Liver (tissue), 9 donors: ENCODE data around the gene NRG2. TPM values are rescaled to one million over a fixed set of nuclear protein-coding genes. Genes with fewer than 3 reads are reported as not detected.

Source experiments
- DNase-seq: peaks from one replicate; pipeline ENCODE4 v3.0.0-alpha.2; 2017; ENCODE audit warnings: low spot score
- H3K27ac ChIP-seq, 2 donors: one replicate each; pipeline ENCODE4 v1.7.0; 2013; ENCODE audit warnings: inconsistent platforms in 2 of 2, low read length in 2 of 2, control low read depth in 1 of 2, low read depth in 1 of 2, mild to moderate bottlenecking in 1 of 2
- H3K27me3 ChIP-seq, 4 donors: one replicate each; pipeline versions ENCODE4 v1.6.1 to v1.7.0; 2013; ENCODE audit warnings: low read length in 3 of 4, inconsistent platforms in 1 of 4, mild to moderate bottlenecking in 1 of 4, moderate library complexity in 1 of 4; ENCODE audit not compliant: control insufficient read depth in 4 of 4, insufficient read depth in 4 of 4
- H3K36me3 ChIP-seq, 4 donors: one replicate each; pipeline versions ENCODE4 v1.6.1 to v1.7.0; 2013; ENCODE audit warnings: low read length in 3 of 4, mild to moderate bottlenecking in 3 of 4, low read depth in 1 of 4, moderate library complexity in 1 of 4; ENCODE audit not compliant: control insufficient read depth in 4 of 4, insufficient read depth in 3 of 4
- H3K4me1 ChIP-seq, 4 donors: one replicate each; pipeline versions ENCODE4 v1.6.1 to v1.7.0; 2013; ENCODE audit warnings: low read length in 3 of 4, mild to moderate bottlenecking in 3 of 4, moderate library complexity in 1 of 4; ENCODE audit not compliant: control insufficient read depth in 4 of 4, insufficient read depth in 4 of 4
- H3K4me3 ChIP-seq, 3 donors: one replicate each; pipeline versions ENCODE4 v1.6.1 to v1.7.0; 2013; ENCODE audit warnings: low read length in 3 of 3, control low read depth in 1 of 3, low read depth in 1 of 3, mild to moderate bottlenecking in 1 of 3
- H3K9ac ChIP-seq, 2 donors: one replicate each; pipeline ENCODE4 v1.7.0; 2013; ENCODE audit warnings: low read length in 2 of 2, mild to moderate bottlenecking in 2 of 2, moderate library complexity in 2 of 2, control low read depth in 1 of 2, low read depth in 1 of 2
- H3K9me3 ChIP-seq, 4 donors: one replicate each; pipeline versions ENCODE4 v1.6.1 to v1.7.0; 2013; ENCODE audit warnings: low read length in 3 of 4; ENCODE audit not compliant: control insufficient read depth in 4 of 4
- ATF3 ChIP-seq: IDR thresholded peaks from 2 replicates; pipeline ENCODE4 v1.6.1; 2016; ENCODE audit warnings: antibody characterized with exemption
- FOXA1 ChIP-seq: IDR thresholded peaks from 2 replicates; pipeline ENCODE4 v1.6.1; 2016; ENCODE audit warnings: antibody characterized with exemption
- FOXA2 ChIP-seq: IDR thresholded peaks from 2 replicates; pipeline ENCODE4 v1.6.1; 2016; ENCODE audit warnings: antibody characterized with exemption
- GABPA ChIP-seq, 2 donors: IDR thresholded peaks in 1 of 2; conservative IDR thresholded peaks in 1 of 2; 2 replicates each; pipeline ENCODE4 v1.6.1; 2016; ENCODE audit warnings: antibody characterized with exemption in 2 of 2, mild to moderate bottlenecking in 1 of 2, moderate library complexity in 1 of 2
- HNF4A ChIP-seq, 2 donors: conservative IDR thresholded peaks; 2 replicates each; pipeline ENCODE4 v1.6.1; 2016; ENCODE audit warnings: antibody characterized with exemption in 2 of 2, mild to moderate bottlenecking in 2 of 2
- HNF4G ChIP-seq: IDR thresholded peaks from 2 replicates; pipeline ENCODE4 v1.6.1; 2016; ENCODE audit warnings: antibody characterized with exemption
- JUND ChIP-seq, 2 donors: IDR thresholded peaks; 2 replicates each; pipeline ENCODE4 v1.6.1; 2016; ENCODE audit warnings: antibody characterized with exemption in 2 of 2
- MAX ChIP-seq: IDR thresholded peaks from 2 replicates; pipeline ENCODE4 v1.6.1; 2016; ENCODE audit warnings: antibody characterized with exemption
- NR2F2 ChIP-seq: IDR thresholded peaks from 2 replicates; pipeline ENCODE4 v1.6.1; 2016; ENCODE audit warnings: antibody characterized with exemption
- REST ChIP-seq: IDR thresholded peaks from 2 replicates; pipeline ENCODE4 v1.6.1; 2016; ENCODE audit warnings: antibody characterized with exemption, mild to moderate bottlenecking
- RXRA ChIP-seq, 2 donors: IDR thresholded peaks; 2 replicates each; pipeline ENCODE4 v1.6.1; 2017 to 2018; ENCODE audit warnings: antibody characterized with exemption in 2 of 2, mild to moderate bottlenecking in 1 of 2
- SP1 ChIP-seq: IDR thresholded peaks from 2 replicates; pipeline ENCODE4 v1.6.1; 2018; ENCODE audit warnings: antibody characterized with exemption, mild to moderate bottlenecking
- TAF1 ChIP-seq: conservative IDR thresholded peaks from 2 replicates; pipeline ENCODE4 v1.6.1; 2016; ENCODE audit warnings: antibody characterized with exemption, mild to moderate bottlenecking
- YY1 ChIP-seq: IDR thresholded peaks from 2 replicates; pipeline ENCODE4 v1.6.1; 2016; ENCODE audit warnings: antibody characterized with exemption, mild to moderate bottlenecking
- ZBTB33 ChIP-seq: IDR thresholded peaks from 2 replicates; pipeline ENCODE4 v1.6.1; 2016; ENCODE audit warnings: antibody characterized with exemption
- WGBS: extraction: QIAGEN DNeasy Blood & Tissue Kit; methylation state at CpG from one replicate; pipeline ENCODE4 v1.1.7; 2013; 5-methylcytosine and 5-hydroxymethylcytosine counted together
- polyA plus RNA-seq, 2 donors: library from polyadenylated mRNA; stranded (reverse) in 1 of 2; unstranded in 1 of 2; fragments of 200-250 nt in 1 of 2; fragments of >200 nt in 1 of 2; fragmentation: Nextera tagmentation in 1 of 2; extraction: Ambion mirVana in 1 of 2; gene quantifications; one replicate each; pipeline versions ENCODE4 v1.2.1 to v1.2.3, GENCODE V29; 2013 to 2015
- total RNA-seq, 2 donors: library from RNA; depleted of rRNA; stranded (reverse); fragments of >200 nt; gene quantifications; one replicate each; pipeline ENCODE4 v1.2.3, GENCODE V29; 2014
- donor health status: healthy.
- donor health status: healthy.
- donor health status: healthy.
- donor health status: healthy.
- donor health status: healthy.

The NRG2 gene
- total and polyA plus RNA-seq, 4 donors = 0.07 to 0.08 TPM; not detected in 2

- Histone ChIP-seq H3K4me3 (no peak overlapping the region), H3K4me1 (no peaks in the 10 kb centered on the region), H3K27me3 (no peaks in the 10 kb centered on the region), H3K36me3 (no peaks in the 10 kb centered on the region), H3K27ac (no peak overlapping the region), H3K9me3 (no peaks in the 10 kb centered on the region), H3K9ac (no peak overlapping the region)
- 67% methylated on average over 3 of the region's 3 CpGs for WGBS
- DNase-seq = no peak
- TF ChIP-seq TAF1 (no peak), REST (no peak), FOXA2 (no peak), ATF3 (no peak), SP1 (no peak), GABPA (IDR thresholded peaks at IDR 0.05 in 1 of 2, conservative IDR thresholded peaks at IDR 0.05 in 1 of 2) (no peak), NR2F2 (no peak), RXRA (IDR thresholded peaks at IDR 0.05) (no peak)
Observed at GRCh38 chr5:139884734-139885133, 158.4 kb downstream of the NRG2 start.

- H3K27ac ChIP-seq = no peak overlapping the region
- no peaks in the 10 kb centered on the region for H3K4me1 ChIP-seq
- WGBS = 83% methylated on average over 3 of the region's 3 CpGs
- no peaks in the 10 kb centered on the region for H3K27me3 ChIP-seq
- H3K36me3 ChIP-seq = no peaks in the 10 kb centered on the region
- TF ChIP-seq HNF4A (conservative IDR thresholded peaks at IDR 0.05) = no peak
- no peak for TF ChIP-seq ATF3
- no peak for TF ChIP-seq REST
- TF ChIP-seq MAX = no peak
- TF ChIP-seq HNF4G = no peak
- no peak for TF ChIP-seq RXRA (IDR thresholded peaks at IDR 0.05)
- no peak for TF ChIP-seq TAF1
- TF ChIP-seq YY1 = no peak
- no peak for TF ChIP-seq ZBTB33
- TF ChIP-seq FOXA2 = no peak
- no peak for TF ChIP-seq JUND (IDR thresholded peaks at IDR 0.05)
- TF ChIP-seq SP1 = no peak
- no peak for TF ChIP-seq FOXA1
- no peak for TF ChIP-seq NR2F2
- no peaks in the 10 kb centered on the region for H3K9me3 ChIP-seq
- no peak for DNase-seq
- no peak overlapping the region for H3K4me3 ChIP-seq
- H3K9ac ChIP-seq = no peak overlapping the region
Observed at GRCh38 chr5:139884144-139884543, 159.0 kb downstream of the NRG2 start.
